HepG2 (cell line): Measurements from ENCODE around the gene AKIRIN1. TPM values are rescaled to one million over a fixed set of nuclear protein-coding genes. Genes with fewer than 3 reads are reported as not detected.

Source experiments
- ADNP ChIP-seq: sonication (generic); formaldehyde crosslinking; IDR thresholded peaks from 2 replicates; pipeline ENCODE4 v1.4.0; 2020; ENCODE audit warnings: missing genetic modification reagents
- FOXP1 ChIP-seq, 2 experiments: fragments of 450-650 bp in 1 of 2; IDR thresholded peaks; 2 replicates each; pipeline ENCODE4 v1.6.1; 2017 to 2018; ENCODE audit warnings: antibody characterized with exemption in 1 of 2
- GLMP ChIP-seq: sonication (generic); formaldehyde crosslinking; IDR thresholded peaks from 2 replicates; pipeline ENCODE4 v1.9.0; 2021; ENCODE audit warnings: missing genetic modification reagents, mild to moderate bottlenecking, borderline replicate concordance
- GRHL1 ChIP-seq: sonication (generic); formaldehyde crosslinking; conservative IDR thresholded peaks from 2 replicates; pipeline ENCODE4 v1.8.0; 2022; ENCODE audit warnings: missing genetic modification reagents
- KLF15 ChIP-seq: sonication (generic); formaldehyde crosslinking; IDR thresholded peaks from 2 replicates; pipeline ENCODE4 v1.8.1; 2023; ENCODE audit warnings: borderline replicate concordance, mild to moderate bottlenecking, inconsistent platforms, missing genetic modification reagents, mixed read lengths
- KLF9 ChIP-seq: IDR thresholded peaks from 2 replicates; pipeline ENCODE4 v1.6.1; 2016; ENCODE audit warnings: low read depth
- NFE2L2 ChIP-seq: fragments of 150-350 bp; IDR thresholded peaks from 2 replicates; pipeline ENCODE4 v1.6.1; 2014; ENCODE audit warnings: low read length
- PITX1 ChIP-seq: sonication (generic); formaldehyde crosslinking; IDR thresholded peaks from 2 replicates; pipeline ENCODE4 v1.5.1; 2020; ENCODE audit warnings: mild to moderate bottlenecking, missing genetic modification reagents
- REL ChIP-seq: sonication (generic); formaldehyde crosslinking; conservative IDR thresholded peaks from 2 replicates; pipeline ENCODE4 v1.8.0; 2022; ENCODE audit warnings: mild to moderate bottlenecking, missing genetic modification reagents, moderate library complexity
- SIN3A ChIP-seq: IDR thresholded peaks from 2 replicates; pipeline ENCODE4 v1.6.1; 2011; ENCODE audit warnings: low read depth, mild to moderate bottlenecking, control low read depth, low read length, borderline replicate concordance
- TEAD2 ChIP-seq: sonication (generic); formaldehyde crosslinking; IDR thresholded peaks from 2 replicates; pipeline ENCODE4 v1.9.0; 2021; ENCODE audit warnings: missing genetic modification reagents
- TEAD3 ChIP-seq: optimal IDR thresholded peaks from 2 replicates; pipeline ENCODE3; 2016; ENCODE audit warnings: borderline replicate concordance
- THAP7 ChIP-seq: sonication (generic); formaldehyde crosslinking; IDR thresholded peaks from 2 replicates; pipeline ENCODE4 v1.8.1; 2023; ENCODE audit warnings: mild to moderate bottlenecking, missing genetic modification reagents
- ZBTB46 ChIP-seq: sonication (generic); formaldehyde crosslinking; IDR thresholded peaks from 2 replicates; pipeline ENCODE4 v1.4.0; 2020; ENCODE audit warnings: mild to moderate bottlenecking, missing genetic modification reagents, borderline replicate concordance
- ZNF280D ChIP-seq: sonication (generic); formaldehyde crosslinking; IDR thresholded peaks from 2 replicates; pipeline ENCODE4 v1.5.1; 2020; ENCODE audit warnings: mild to moderate bottlenecking, missing genetic modification reagents
- ZNF331 ChIP-seq: sonication (generic); formaldehyde crosslinking; IDR thresholded peaks from 2 replicates; pipeline ENCODE4 v1.4.0; 2020; ENCODE audit warnings: missing genetic modification reagents
- ZNF343 ChIP-seq: sonication (generic); formaldehyde crosslinking; IDR thresholded peaks from 2 replicates; pipeline ENCODE4 v1.4.0; 2020; ENCODE audit warnings: mild to moderate bottlenecking, missing genetic modification reagents
- ZNF414 ChIP-seq: sonication (generic); formaldehyde crosslinking; IDR thresholded peaks from 2 replicates; pipeline ENCODE4 v1.5.0; 2020; ENCODE audit warnings: missing genetic modification reagents
- ZNF556 ChIP-seq: sonication (generic); formaldehyde crosslinking; IDR thresholded peaks from 2 replicates; pipeline ENCODE4 v1.4.0; 2020; ENCODE audit warnings: mild to moderate bottlenecking, missing genetic modification reagents, borderline replicate concordance
- polyA plus RNA-seq, 8 experiments: library from polyadenylated mRNA; depleted of rRNA in 3 of 8; stranded (reverse) in 7 of 8; unstranded in 1 of 8; fragments of >200 nt; fragmentation: Illumina TruSeq in 4 of 8; extraction: Trizol in 4 of 8; gene quantifications; 2 replicates each; pipeline versions ENCODE4 v1.2.1 to v1.2.3, GENCODE V29; 2011 to 2016; ENCODE audit warnings: low read depth in 4 of 8, missing spikeins in 1 of 8, mixed read lengths in 1 of 8; ENCODE audit not compliant: insufficient read depth in 1 of 8
- total RNA-seq, 5 experiments: library from RNA; depleted of rRNA; stranded (reverse); fragments of >200 nt; fragmentation: Illumina TruSeq; extraction: Trizol; gene quantifications; 2 replicates each; pipeline ENCODE4 v1.2.3, GENCODE V29; 2016; ENCODE audit warnings: low read depth in 1 of 5

Gene AKIRIN1
- total and polyA plus RNA-seq, 2 of the 13 experiments (the other 11 are each of a cell fraction or from before 2014, with no cell fraction given) = 123 to 157 TPM

- TF ChIP-seq ZBTB46 (no peak), ZNF343 (CRISPR knock-in tag) (no peak), GLMP (CRISPR knock-in tag) (no peak), PITX1 (peak; percentile 64), THAP7 (CRISPR knock-in tag) (no peak), ZNF331 (CRISPR knock-in tag) (peak; percentile 88), ZNF414 (CRISPR knock-in tag) (peak; percentile 77; the same call in 1 of the 2 replicates), ZNF280D (CRISPR knock-in tag) (no peak), REL (no peak), NFE2L2 (no peak), ADNP (CRISPR knock-in tag) (0 out of 2 replicates have a peak, but pooled peaks have one; percentile 9), KLF9 (CRISPR knock-in tag) (no peak), GRHL1 (CRISPR knock-in tag) (no peak), TEAD2 (CRISPR knock-in tag) (no peak), FOXP1 (IDR thresholded peaks at IDR 0.05) (no peak), FOXP1 (CRISPR knock-in tag; IDR thresholded peaks at IDR 0.05) (no peak), ZNF556 (CRISPR knock-in tag) (0 out of 2 replicates have a peak, but pooled peaks have one; percentile 55), TEAD3 (CRISPR knock-in tag) (no peak), SIN3A (0 out of 2 replicates have a peak, but pooled peaks have one; percentile 37), KLF15 (CRISPR knock-in tag) (0 out of 2 replicates have a peak, but pooled peaks have one; percentile 62)
Measured at GRCh38 chr1:39026051-39026865, 35.2 kb downstream of the AKIRIN1 start, which contains the start of gene NDUFS5 (continued).
